GM21825 (cell line): ENCODE results near the gene RGS10.
"Not testable (repeated sequence)": the region's sequence is repeated elsewhere in the genome, so short reads cannot be mapped to it uniquely, and the experiment has no call there.

ENCODE experiments used
- ATAC-seq: cut with Tn5 transposase; IDR thresholded peaks from one replicate; pipeline ENCODE4 v1.9.1; 2021; ENCODE audit warnings: mild to moderate bottlenecking, moderate library complexity; ENCODE audit not compliant: unreplicated experiment

RGS10 gene, protein sequence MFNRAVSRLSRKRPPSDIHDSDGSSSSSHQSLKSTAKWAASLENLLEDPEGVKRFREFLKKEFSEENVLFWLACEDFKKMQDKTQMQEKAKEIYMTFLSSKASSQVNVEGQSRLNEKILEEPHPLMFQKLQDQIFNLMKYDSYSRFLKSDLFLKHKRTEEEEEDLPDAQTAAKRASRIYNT

DNA sequence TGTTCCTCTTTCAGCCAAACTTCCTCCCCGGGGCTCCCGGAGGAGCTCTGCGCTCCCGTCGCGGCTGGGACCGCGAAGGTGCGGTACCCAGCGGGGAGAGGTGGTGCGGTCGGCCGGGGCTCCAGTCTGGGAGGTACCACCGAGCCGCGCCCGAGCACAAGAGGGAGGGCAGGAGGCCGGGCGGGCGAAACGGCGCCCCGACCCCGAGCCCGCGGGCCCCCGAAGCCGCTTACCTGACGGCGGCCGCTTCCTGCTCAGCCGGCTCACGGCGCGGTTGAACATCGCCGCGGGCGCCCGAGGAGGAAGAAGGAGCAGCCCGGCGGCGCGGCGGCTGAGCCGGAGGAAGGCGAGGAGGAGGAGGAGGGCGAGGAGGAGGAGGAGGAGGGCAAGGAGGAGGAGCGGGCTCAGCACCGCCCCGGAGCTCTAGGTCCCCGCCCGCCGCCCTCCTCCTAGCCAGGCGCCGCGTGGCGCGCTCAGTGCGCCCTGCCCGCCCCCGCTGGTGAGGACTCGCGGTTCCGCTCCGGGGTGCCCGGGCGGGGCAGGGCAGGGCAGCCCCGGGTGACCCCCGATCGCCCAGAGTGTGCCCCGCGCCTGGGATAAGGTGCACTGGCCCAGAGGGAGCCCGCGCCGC is at the start of gene RGS10:
RGS10 (minus strand) TSS at position 363 of the 631 bp plus-strand sequence; CDS start at position 282, 81 bp downstream.
- peak; percentile 71 for ATAC-seq

DNA sequence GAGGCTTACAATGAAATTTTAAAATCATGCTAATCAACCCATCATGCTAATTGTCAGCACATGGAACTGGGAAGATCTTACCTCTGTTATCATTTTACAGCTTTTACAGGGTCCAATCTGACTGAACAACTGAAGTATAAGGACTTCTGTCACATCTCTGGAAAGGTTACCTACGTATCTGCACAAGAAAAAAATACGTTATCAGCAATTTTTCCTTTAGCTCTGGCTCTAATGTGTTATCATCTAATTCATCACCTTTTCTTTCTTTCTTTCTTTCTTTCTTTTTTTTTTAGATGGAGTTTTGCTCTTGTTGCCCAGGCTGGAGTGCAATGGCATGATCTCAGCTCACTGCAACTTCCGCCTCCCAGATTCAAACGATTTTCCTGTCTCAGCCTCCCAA is 45.6 kb upstream of the RGS10 start:
- no peak for ATAC-seq

DNA sequence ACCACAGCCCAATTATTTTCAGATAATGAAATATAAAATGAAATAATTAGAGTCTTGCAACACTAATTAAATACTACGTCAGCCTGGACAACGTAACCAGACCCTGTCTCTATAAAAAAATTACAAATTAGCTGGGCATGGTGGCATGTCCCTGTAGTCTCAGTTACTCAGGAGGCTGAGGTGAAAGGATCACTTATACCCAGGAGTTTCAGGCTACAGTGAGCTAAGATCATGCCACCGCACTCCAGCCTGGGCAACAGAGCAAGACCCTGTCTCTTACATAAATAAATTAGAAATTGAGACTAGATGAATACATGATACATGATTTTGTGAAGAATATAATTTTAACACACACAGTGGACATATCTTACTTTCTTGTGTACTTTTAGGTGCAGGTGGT is 35.8 kb upstream of the RGS10 start:
- ATAC-seq = no peak

DNA sequence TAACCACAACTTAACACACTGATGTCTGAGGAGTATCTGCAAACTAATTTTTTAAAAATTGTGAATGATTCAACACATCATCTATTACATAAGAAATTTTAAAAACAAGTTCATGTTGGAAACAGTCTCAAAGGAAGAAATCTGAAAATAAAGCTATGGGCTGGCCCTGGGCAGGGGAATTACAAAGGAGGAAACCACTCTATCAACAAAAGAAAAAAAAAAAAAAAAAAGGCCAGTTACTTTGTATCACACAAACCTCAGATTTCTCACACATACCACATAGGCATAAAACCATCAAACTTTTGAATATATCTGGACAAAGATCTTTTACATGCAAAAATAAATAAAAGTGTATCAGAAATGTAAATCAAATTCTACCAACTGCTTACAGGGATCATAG is 33.5 kb upstream of the RGS10 start:
- no peak for ATAC-seq

DNA sequence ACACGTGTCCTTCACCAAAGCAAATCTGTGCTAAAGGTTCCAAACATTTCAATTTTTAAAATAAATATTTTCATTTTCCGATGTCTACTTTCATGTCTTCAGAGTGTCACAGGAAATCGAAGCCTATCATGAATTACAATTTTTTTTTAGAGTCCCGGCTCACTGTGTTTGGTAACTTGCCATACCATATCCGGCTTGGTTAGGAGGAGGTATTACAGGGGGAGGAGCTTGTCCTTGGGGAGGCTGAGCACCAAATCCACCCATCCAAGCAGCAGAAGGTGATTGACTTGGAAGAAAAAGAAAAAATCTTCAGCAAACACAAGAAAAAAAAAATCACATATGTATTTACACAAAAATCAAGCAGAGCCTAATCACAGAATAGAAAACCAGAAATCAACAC is 33.0 kb upstream of the RGS10 start:
- ATAC-seq = no peak

DNA sequence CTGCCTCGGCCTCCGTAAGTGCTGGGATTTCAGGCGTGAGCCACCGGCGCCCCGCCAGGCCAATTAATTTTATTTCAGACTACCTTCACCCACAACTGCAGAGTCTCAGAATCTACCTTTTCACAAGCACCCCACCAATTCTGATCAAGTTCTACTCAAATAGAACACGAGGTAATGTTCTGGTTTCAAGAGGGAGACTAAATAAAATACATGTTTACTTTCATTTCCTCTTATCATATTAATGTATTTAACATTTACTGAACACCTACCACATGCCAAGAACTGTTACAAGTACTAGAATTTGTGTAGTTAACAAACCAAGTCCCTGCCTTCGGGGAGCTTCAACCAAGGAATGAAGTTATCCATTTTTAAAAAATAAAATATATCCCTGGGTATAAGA is 25.5 kb upstream of the RGS10 start:
- ATAC-seq = no peak

DNA sequence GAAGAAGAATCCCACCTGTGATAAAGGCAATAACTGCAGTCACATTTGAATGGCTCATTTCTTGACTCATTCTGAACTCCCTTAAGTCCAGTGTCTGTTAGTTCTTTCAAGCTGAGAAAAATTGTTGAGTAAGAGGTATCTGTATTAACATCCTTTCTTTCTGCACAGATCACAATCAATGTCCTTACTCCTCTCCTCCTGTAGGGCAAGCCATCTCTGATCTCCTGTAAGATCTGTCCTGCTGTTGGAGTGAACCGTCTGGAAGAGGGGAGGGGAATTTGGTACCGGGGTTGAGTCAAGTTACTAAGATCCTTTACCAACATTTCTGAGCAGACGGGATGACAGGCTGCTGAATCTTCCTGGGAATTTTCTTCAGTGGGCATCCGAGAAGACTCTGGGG is 19.6 kb upstream of the RGS10 start:
- no peak for ATAC-seq

DNA sequence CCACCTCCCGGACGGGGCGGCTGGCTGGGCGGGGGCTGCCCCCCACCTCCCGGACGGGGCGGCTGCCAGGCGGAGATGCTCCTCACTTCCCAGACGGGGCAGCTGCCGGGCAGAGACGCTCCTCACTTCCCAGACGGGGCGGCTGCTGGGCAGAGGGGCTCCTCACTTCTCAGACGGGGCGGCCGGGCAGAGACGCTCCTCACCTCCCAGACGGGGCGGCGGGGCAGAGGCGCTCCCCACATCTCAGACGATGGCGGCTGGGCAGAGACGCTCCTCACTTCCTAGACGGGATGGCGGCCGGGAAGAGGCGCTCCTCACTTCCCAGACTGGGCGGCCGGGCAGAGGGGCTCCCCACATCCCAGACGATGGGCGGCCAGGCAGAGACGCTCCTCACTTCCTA is 17.0 kb upstream of the RGS10 start:
- ATAC-seq = not testable (repeated sequence)

DNA sequence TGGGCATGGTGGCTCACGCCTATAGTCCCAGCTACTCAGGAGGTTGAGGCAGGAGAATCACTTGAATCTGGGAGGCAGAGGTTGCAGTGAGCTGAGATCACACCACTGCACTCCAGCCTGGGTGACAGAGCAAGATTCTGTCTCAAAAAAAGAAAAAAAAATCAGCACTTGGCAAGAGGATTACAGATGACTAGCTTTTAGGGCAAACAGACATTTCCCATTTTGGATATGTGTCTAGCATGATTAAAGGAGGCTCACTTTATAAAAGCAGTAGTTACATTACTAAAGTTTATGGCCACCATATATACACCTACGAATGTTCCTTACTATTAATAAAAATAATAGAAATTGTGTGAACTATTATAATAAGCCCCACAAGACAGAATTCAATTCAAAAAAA is 13.6 kb upstream of the RGS10 start:
- ATAC-seq = not testable (repeated sequence)

DNA sequence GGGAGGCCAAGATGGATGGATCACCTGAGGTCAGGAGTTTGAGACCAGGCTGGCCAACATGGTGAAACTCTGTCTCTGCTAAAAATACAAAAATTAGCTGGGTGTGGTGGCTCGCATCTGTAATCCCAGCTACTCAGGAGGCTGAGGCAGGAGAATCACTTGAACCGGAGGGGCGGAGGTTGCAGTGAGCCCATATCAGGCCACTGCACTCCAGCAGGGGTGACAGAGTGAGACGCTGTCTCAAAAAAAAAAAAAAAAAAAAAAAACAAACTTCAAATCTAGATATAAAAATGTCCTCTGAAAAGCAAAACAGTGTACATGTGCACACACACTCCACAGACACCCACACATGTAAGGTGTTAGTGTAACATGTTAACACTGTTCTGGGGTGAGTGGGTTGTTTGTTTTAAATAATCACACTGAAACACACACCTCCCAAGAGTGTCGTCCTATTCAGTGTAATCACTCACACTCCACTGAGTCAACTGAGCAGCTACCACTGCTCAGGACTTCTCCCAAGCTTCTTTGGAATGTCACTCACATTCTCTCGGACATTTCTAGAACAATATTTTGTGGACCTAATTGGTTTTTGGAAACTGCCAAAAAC is 12.8 kb upstream of the RGS10 start:
- no peak for ATAC-seq

DNA sequence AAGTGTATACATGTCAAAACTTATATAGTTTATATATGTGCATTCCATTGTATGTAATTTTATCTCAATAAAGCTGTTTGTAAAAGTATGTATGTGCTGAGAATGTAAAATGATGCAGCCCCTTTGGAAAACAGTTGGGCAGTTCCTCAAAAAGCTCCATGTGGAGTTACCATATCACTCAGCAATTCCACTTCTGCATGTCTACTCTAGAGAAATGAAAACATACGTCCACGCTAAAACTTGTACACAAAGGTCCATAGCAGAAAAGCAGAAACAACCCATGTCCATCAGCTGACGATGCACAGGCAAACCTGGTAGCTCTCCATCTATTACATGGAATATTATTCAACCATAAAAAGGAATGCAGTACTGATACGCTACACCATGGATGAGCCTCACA is 8.3 kb upstream of the RGS10 start:
- no peak for ATAC-seq

DNA sequence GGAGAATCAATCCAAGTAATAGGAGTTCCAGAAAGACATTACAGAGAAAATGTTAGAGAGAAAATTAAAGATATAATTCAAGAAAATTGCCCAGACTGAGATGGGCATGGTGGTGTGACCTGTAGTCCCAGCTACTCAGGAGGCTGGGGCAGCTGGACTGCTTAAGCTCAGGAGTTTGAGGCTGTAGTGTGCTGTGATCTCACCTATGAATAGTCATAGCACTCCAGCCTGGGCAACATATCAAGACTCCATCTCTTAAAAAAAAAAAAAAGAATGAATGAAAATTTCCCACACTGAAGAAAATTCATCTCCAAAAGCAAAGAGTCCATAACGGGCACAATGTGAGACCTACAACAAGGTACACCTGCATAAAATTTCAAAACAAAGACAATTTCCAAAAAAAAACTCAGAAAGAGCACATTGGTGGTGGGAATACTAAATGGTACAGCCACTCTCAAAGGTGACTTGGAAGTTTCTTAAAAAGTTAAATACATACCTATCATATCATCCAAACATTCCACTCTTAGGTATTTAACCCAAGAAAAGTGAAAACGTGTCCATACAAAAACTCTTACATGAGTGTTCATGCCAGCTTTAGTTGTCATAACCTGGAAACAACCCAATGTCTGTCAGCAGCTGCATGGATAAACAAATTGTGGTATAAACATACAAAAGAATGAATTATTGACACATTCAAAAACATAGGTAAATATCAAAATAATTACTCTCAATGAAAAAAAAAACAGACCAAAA is 6.9 kb upstream of the RGS10 start:
- no peak for ATAC-seq

DNA sequence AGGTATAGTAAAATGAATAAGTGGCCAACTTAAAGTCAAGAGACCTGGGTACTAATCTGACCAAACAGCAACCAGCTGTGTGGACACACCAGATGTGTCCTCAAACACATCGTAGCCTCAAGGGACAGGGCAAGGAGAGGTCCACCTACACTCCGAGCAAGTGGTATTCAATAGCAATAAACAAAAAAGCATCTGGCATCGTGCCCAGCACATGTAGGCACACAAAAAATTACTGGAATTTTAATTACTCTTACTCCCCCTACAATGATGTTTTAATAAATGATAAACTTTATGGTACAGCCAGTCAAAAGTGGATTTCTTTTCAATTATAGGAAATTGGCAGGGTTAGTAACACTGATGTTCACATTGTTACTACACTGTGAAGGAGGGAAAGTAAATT is 3.5 kb upstream of the RGS10 start:
- ATAC-seq = no peak

DNA sequence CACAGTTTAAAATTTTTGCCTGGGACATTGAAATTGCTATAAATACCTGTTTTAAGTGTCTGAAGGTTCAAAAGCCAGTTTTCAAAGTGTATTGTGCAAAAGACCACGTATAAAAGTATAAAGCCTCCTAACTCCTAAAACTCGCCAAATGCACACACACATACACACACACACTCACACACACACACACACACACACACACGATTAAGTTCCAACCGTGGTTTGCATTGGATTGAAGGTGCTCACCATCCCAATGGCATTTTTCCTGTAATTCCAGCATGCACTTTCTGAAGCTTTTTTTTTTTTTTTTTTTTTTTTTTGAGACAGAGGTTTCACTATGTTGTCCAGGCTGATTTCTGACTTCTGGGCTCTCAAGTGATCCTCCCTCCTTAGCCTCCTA is 2.8 kb upstream of the RGS10 start:
- ATAC-seq = no peak

DNA sequence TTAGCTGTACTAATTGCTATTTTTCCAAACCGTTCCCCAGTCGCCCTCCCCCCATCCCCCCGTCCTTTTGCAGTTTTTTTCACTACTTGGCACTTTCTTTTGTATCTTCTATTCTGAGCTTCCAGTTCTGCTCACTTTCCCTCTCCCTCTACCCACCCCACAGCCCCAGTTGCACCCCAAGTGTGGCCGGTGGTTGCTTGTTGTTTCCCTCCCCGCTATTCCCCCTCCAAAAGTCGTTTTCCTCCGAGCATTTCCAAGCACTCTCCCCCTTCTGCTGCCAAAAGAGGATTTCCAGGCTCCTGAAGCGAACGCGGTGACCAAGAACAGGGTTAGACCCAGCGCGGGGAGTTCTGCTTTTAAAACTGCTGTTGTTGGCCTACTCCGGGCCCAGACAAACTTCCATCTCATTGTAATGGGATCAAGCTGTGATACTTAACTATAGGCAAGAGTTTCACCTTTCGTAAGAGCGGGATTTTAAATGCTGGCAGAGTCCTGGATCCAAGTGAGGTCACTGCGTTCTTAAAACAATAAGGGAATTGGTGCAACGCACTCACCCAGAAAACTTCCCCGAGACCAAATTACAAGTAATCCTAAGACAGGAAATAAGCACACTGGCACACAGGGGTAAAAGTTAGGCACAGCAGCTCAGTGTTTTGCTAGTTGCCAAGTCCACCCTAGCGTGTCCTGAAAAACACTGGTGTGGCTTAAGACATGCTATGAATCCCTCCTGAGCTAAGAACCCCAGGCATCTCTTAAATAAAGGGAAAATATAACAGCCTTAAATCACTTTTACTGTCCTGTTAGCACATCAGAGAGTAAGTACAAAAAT is 1.5 kb upstream of the RGS10 start:
- no peak for ATAC-seq

DNA sequence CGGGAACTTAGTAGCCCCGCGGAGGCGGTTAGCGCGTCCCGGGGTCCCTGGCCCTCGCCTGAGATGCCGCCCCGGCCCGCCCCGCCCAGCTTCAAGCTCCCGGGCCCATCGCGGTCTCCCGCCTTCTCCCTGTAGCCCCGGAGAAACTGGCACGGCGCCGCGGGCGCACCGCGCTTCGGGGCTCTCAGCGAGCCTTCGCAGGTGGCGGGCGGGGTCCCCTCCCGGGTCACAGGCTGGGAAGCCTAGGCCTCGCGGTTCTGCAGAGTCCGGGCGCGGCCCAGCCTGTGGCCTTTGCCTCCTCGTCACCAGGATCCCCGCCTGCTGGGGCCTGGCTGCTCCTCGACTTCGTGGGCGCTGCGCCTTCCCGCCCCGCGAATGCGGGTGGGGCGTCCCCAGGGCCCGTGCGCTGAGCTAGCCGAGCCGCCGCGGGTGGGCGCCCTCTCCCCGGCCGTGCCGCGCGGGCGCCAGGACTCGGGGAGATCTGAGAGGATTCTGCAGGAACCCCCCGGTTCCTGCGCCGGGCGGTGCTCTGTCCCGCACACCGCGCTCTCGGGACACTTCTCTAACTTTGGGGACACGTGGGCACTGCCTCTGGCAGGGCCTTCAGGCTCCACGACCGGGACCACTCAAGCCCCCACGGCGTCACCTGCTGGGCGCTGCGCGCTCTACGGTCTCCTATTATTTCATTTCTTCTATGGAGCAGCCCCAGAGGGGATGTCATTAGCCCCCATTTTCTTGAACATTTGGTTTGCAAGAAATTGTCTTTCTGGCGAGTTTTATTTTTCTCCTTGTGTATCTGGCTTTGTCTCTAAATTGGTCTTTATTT is 682 bp upstream of the RGS10 start:
- ATAC-seq = peak; percentile 37

DNA sequence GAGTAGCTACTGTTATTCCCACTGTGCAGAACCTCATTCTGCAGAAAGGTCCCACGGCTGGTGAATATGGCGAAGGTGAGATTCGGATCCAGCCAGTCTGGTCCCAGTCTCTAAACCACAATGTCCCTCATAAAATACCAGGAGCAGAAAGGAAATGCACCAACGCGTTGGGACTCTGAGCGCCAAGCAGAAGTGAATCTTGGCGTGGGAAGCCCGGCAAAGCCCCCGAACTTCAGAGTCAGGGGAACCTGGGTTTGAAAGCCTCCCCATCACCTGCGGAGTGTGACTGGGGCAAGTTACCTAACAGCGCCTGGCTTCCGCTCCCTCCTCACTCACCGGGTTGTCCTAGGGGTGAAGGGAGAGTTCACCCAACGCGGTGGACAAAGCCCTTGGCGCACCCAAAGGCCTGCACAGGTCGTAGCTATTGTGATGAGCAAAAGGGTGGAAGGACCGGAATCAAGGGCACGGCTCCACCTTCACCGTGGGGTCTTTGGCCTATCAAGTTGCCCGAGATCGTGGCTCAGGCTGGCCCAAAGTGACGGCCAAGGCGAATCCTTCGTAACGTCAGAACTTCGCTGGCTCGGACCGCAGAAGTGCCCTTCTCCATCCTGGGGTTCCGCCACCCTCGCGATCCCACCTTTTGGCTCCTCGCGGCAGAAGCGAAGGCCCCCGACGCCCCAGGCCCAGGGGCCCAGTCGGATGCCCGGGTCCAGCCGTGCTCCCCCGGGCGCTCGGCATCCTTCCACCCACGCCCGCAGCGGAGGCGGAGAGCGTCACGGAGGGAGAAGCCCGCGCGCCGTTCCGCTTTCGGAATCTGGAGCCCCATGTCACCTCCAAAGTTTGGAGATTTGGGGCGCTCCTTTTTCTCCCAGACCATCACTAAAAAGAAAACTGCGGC is 811 bp downstream of the RGS10 start:
- ATAC-seq = no peak

DNA sequence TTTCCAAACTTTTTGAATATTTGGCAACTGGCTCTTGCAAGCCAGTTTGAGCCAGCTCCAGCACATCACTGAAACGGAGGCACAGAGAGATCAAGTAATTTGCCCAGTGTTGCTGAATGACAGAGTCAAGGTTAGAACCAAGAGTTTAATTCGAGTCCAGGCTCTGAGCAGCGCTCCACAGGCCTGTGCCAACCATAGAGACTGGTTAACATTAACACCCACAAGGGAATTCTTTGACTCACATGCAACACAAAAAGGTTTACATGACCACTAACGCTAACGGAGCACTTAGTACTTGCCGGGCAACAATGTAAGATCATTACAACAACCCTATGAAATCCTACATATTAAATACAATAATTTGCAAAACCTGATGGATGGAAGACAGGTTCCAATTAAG is 1.5 kb downstream of the RGS10 start:
- no peak for ATAC-seq

DNA sequence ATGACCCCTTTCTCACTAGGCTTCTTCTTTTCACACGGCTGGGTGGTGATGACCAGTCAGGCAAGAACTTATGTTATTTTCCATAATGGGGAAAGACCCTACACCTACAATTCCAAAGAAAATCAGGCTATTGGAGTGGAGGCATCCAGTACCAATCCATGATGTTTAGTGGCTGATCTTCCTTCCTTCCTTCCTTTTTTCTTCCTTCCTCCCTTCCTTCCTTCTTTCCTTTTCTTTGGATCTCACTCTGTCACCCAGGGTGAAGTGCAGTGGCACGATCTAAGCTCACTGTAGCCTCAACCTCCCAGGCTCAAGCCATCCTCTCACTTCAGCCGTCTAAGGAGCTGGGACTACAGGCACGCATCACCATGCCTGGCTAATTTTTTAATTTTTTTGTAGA is 2.5 kb downstream of the RGS10 start:
- no peak for ATAC-seq
